IPS DF 4.7 (cell line): ENCODE results near the gene MRPL52.

ENCODE experiments used
- DNase-seq: peaks from one replicate; pipeline ENCODE4 v3.0.0-alpha.2; 2013; ENCODE audit warnings: low spot score; ENCODE audit errors: extremely low read depth

MRPL52 gene

GRCh38 chr14:22878271-22879246 lies 48.9 kb downstream of the MRPL52 start:
- DNase-seq = no peak

DNA sequence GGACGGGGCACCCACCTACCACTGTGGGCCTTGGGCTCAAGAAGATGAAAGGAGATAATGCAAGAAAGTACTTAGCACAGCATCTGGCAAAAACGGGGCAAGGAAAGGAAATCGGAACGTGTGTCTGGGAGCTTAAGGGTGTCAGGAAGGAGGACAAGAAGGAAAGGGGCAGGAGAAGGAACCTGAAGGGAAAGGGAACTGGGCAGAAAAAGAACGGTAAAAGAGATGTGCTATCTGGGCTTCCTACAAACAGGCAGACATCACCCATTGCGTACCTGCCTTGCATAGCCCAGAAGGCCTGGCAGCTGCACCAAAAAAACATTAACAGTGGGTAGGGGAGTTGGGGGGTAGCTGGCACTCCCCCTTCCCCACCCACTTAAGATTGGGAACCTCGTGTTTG lies 52.4 kb downstream of the MRPL52 start:
- DNase-seq = no peak

- DNase-seq = no peak
Observed at GRCh38 chr14:22882529-22883172, 53.0 kb downstream of the MRPL52 start.

GRCh38 chr14:22883173-22883976 lies 53.7 kb downstream of the MRPL52 start, which contains the start of gene REM2:
REM2 (plus strand) TSS chr14:22883222; CDS start chr14:22883288, 66 bp downstream.
- DNase-seq = no peak

DNA sequence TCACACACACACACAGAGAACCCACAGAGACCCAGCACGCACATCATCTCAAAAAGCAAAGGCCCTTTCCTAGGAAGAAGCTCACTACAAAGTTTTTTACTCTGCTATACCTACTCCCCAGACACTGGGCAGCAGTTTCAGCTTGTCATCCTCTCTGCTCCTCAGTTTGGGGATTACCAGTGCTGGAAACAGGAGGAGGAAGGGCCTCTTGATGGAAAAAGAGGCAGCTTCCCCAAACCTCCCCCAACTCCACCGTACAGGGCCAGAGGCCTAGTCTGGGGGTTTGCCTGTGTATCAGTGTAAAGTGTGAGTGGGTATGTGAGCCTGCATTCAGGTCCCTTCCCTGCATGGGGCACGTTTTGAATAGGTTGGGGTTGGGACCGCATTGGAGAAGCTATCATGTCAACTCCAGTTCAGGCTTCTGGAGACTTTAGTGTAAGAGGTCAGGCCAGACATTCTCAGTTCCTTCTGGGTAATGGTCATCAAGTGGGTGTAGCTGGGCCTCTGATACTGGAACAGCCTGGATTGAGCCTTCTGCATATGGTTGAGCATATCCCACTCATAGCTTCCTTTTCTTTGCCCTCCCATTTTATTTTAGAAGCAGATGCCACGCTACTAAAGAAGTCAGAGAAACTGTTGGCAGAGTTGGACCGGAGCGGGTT lies 54.5 kb downstream of the MRPL52 start:
- DNase-seq = no peak
